ENCODE results near the gene CRYBA2. TPM values are rescaled to one million over a fixed set of nuclear protein-coding genes. Genes with fewer than 3 reads are reported as not detected.
A peak's percentile ranks its signal among the peaks of the same experiment; 100 is the strongest.

Gene CRYBA2
- total and polyA plus RNA-seq, 2 of the 8 experiments (the other 6 are each of a cell fraction or from before 2014, with no cell fraction given): not detected

GRCh38 chr2:218995972-218996711 is 2.9 kb upstream of the CRYBA2 start:
- H3K79me1 ChIP-seq (ENCODE audit: low read depth, low read length): no peaks in the 10 kb centered on the region
- H4K20me1 ChIP-seq (replicated peaks in 1 of 2; ENCODE audit: control insufficient read depth in 1 of 2, insufficient read depth in 2 of 2, low read length in 2 of 2): peaks cover 27 to 31% of the 10 kb centered on the region in 2 experiments
- POLR2A ChIA-PET (ENCODE audit: partially characterized antibody): no interaction called here
- DNase-seq (ENCODE audit: low read depth in 1 of 2, low spot score in 2 of 2) (peak in 1 of 2 experiments; percentile 99), FAIRE-seq (peak; percentile 85)
- peak overlapping the region; percentile 3 to 63 for H3K4me2 ChIP-seq (ENCODE audit: insufficient read depth in 1 of 2, low read depth in 2 of 2, low read length in 2 of 2)
- no peak overlapping the region for H2BK12ac ChIP-seq (ENCODE audit: low read depth, low read length)
- H2AFZ ChIP-seq (ENCODE audit: low read length): no peak overlapping the region
- no peak overlapping the region for H3K14ac ChIP-seq (ENCODE audit: insufficient read length)
- peak overlapping the region in 3 of 4 experiments; percentile 27 to 49 (median 34); a peak in 4 of 8 replicates for H3K4me3 ChIP-seq (ENCODE audit: extremely low read depth in 1 of 4, insufficient read depth in 2 of 4, low read depth in 3 of 4, low read length in 4 of 4)
- no peak overlapping the region for H2BK120ac ChIP-seq (replicated peaks; ENCODE audit: low read depth, low read length)
- H3K23me2 ChIP-seq (ENCODE audit: low read depth, low read length): peaks cover 2% of the 10 kb centered on the region; the same call in 1 of the 2 replicates
- WGBS, 2 experiments (ENCODE audit: extremely low coverage in 1 of 2, insufficient coverage in 1 of 2, insufficient read length in 1 of 2, insufficient replicate concordance in 2 of 2, low coverage in 1 of 2, low lambda C conversion rate in 2 of 2, missing lambda C conversion rate in 1 of 2): 13% methylated on average over 28 of the region's 43 CpGs; no CpG with 5 or more reads in 1 of the 2 experiments
- peaks cover 98 to 100% (median 99%) of the 10 kb centered on the region in 4 experiments for H3K27me3 ChIP-seq (replicated peaks in 1 of 4; ENCODE audit: control insufficient read depth in 3 of 4, extremely low read depth in 1 of 4, insufficient read depth in 3 of 4, low read length in 3 of 4)
- H3K27ac ChIP-seq (ENCODE audit: low read depth, low read length): no peak overlapping the region
- H3K36me3 ChIP-seq (ENCODE audit: control insufficient read depth in 2 of 4, insufficient read depth in 4 of 4, low read length in 3 of 4): peaks cover 0 to 6% (median 0%) of the 10 kb centered on the region in 4 experiments; a peak in 1 of 8 replicates
- H2BK20ac ChIP-seq (ENCODE audit: low read length): no peak overlapping the region
- H4K5ac ChIP-seq (ENCODE audit: insufficient read length, low read depth, low read length): no peak overlapping the region
- H2AK5ac ChIP-seq (ENCODE audit: low read depth, low read length): no peak overlapping the region
- no peak overlapping the region for H4K8ac ChIP-seq (ENCODE audit: extremely low read depth, insufficient read depth, low read length)
- no peak overlapping the region for H2BK5ac ChIP-seq (ENCODE audit: low read depth, low read length)
- peak overlapping the region; percentile 48 for H3K18ac ChIP-seq (ENCODE audit: extremely low read depth, low read length)
- no peak overlapping the region for H3K23ac ChIP-seq (ENCODE audit: insufficient read length)
- no peaks in the 10 kb centered on the region for H3K79me2 ChIP-seq (ENCODE audit: control insufficient read depth in 1 of 2, insufficient read depth in 2 of 2, low read length in 2 of 2)
- no peak overlapping the region for H2BK15ac ChIP-seq (ENCODE audit: low read length)
- no peak overlapping the region for H4K91ac ChIP-seq (replicated peaks; ENCODE audit: insufficient read length, low read length)
- peaks cover 0 to 43% (median 26%) of the 10 kb centered on the region in 4 experiments; a peak in 6 of 7 replicates for H3K4me1 ChIP-seq (replicated peaks in 1 of 4; ENCODE audit: control insufficient read depth in 3 of 4, insufficient read depth in 4 of 4, low read length in 3 of 4)
- H3K56ac ChIP-seq (replicated peaks; ENCODE audit: insufficient read length, low read depth, low read length): no peak overlapping the region
- H3K9me3 ChIP-seq (ENCODE audit: insufficient read depth in 2 of 2, low read depth in 1 of 2, low read length in 1 of 2): no peaks in the 10 kb centered on the region
- no peak overlapping the region for H3K4ac ChIP-seq (replicated peaks; ENCODE audit: insufficient read length, low read depth, low read length)
- no peak overlapping the region for H3K9ac ChIP-seq (replicated peaks in 1 of 4; ENCODE audit: extremely low read depth in 1 of 4, low read depth in 3 of 4, low read length in 3 of 4)
- CTCF ChIA-PET (ENCODE audit: partially characterized antibody): interaction anchor here (0.6 to 19.5 kb wide), 32 partner anchors 9 to 1897 kb away, joined by 3 to 284 read pairs (median 6); partner anchors contain the start of gene FEV
- peak; percentile 15 for TF ChIP-seq KDM4A (IDR thresholded peaks at IDR 0.05; ENCODE audit: low read depth, low read length, severe bottlenecking)
- TF ChIP-seq GABPA (IDR thresholded peaks at IDR 0.05; ENCODE audit: borderline replicate concordance, insufficient read depth, low read length): no peak
- TF ChIP-seq SUZ12 (IDR thresholded peaks at IDR 0.05; ENCODE audit: low read length): peak; percentile 43
- TF ChIP-seq BACH1 (IDR thresholded peaks at IDR 0.05; ENCODE audit: low read length): peak; percentile 52; the same call in 1 of the 2 replicates
- TF ChIP-seq ATF2 (IDR thresholded peaks at IDR 0.05; ENCODE audit: low read length): no peak
- no peak for TF ChIP-seq NRF1 (IDR thresholded peaks at IDR 0.05; ENCODE audit: low read depth, low read length)
- no peak for TF ChIP-seq SIRT6 (IDR thresholded peaks at IDR 0.05; ENCODE audit: low read length)
- TF ChIP-seq BRCA1 (IDR thresholded peaks at IDR 0.05; ENCODE audit: low read depth, low read length): no peak
- no peak for TF ChIP-seq SAP30 (IDR thresholded peaks at IDR 0.05; ENCODE audit: insufficient read depth, insufficient replicate concordance, low read length)
- TF ChIP-seq RBBP5 (IDR thresholded peaks at IDR 0.05; ENCODE audit: borderline replicate concordance, low read depth, low read length): no peak
